Panc1 (cell line): ENCODE measurements around the gene ALDH1A1. TPM values are rescaled to one million over a fixed set of nuclear protein-coding genes. Genes with fewer than 3 reads are reported as not detected.
"Not testable (repeated sequence)": the region's sequence is repeated elsewhere in the genome, so short reads cannot be mapped to it uniquely, and the experiment has no call there.

Experiments
- ATAC-seq: fragments of 200-7000 bp; cut with Tn5 transposase; 2 replicates; pipeline ENCODE4 v1.9.1; 2020; ENCODE audit warnings: mild to moderate bottlenecking, moderate library complexity
- BruUV-seq: library from RNA; stranded (reverse); fragments of 400-500 nt; replicated peaks from 2 replicates; lab custom pipeline; 2021; lab: Mats Ljungman, UMichigan
- CTCF ChIA-PET: fragments of 300-600 bp; sonication (Branson Sonifier 250); formaldehyde crosslinking; loops from one replicate; lab custom pipeline; 2022; ENCODE audit warnings: antibody characterized with exemption; lab: Charles Lee
- POLR2A ChIA-PET: fragments of 300-600 bp; sonication (Branson Sonifier 250); formaldehyde crosslinking; loops from one replicate; lab custom pipeline; 2022; ENCODE audit warnings: antibody characterized with exemption; lab: Charles Lee
- DNase-seq: peaks from one replicate; pipeline ENCODE4 v3.0.0-alpha.2; 2010; ENCODE audit warnings: low read depth, low spot score
- H3K27ac ChIP-seq: 2 replicates; pipeline ENCODE4 v1.5.1; 2011; ENCODE audit warnings: mild to moderate bottlenecking, low read length, inconsistent platforms
- H3K27me3 ChIP-seq: fragments of 200-500 bp; sonication (Bioruptor generic); 2 replicates; pipeline ENCODE4 v1.6.0; 2014; ENCODE audit warnings: low read length, inconsistent platforms; ENCODE audit not compliant: control insufficient read depth, insufficient read depth
- H3K36me3 ChIP-seq: fragments of 200-500 bp; sonication (Bioruptor generic); 2 replicates; pipeline ENCODE4 v1.5.1; 2014; ENCODE audit warnings: inconsistent platforms, mild to moderate bottlenecking, low read length, moderate library complexity; ENCODE audit not compliant: control insufficient read depth, insufficient read depth
- H3K4me1 ChIP-seq: 2 replicates; pipeline ENCODE4 v1.5.1; 2011; ENCODE audit warnings: inconsistent platforms, mild to moderate bottlenecking, low read length, moderate library complexity; ENCODE audit not compliant: control insufficient read depth, insufficient read depth
- H3K4me3 ChIP-seq, 2 experiments: 2 replicates each; pipeline ENCODE4 v1.5.1; 2011 to 2012; ENCODE audit warnings: low read depth in 2 of 2, low read length in 2 of 2, mild to moderate bottlenecking in 2 of 2, inconsistent platforms in 1 of 2, moderate library complexity in 1 of 2
- H3K9me3 ChIP-seq: fragments of 200-500 bp; sonication (Bioruptor generic); 2 replicates; pipeline ENCODE4 v1.5.1; 2014; ENCODE audit warnings: low read depth, mild to moderate bottlenecking, inconsistent platforms, low read length, moderate library complexity; ENCODE audit not compliant: control insufficient read depth, insufficient read depth
- CTCF ChIP-seq: fragments of 450-650 bp; IDR thresholded peaks from 2 replicates; pipeline ENCODE4 v1.5.1; 2017; ENCODE audit warnings: mild to moderate bottlenecking
- POLR2AphosphoS5 ChIP-seq: IDR thresholded peaks from 2 replicates; pipeline ENCODE4 v1.6.1; 2012; ENCODE audit warnings: mild to moderate bottlenecking, low read depth, low read length, moderate library complexity
- REST ChIP-seq, 2 experiments: IDR thresholded peaks; 2 replicates each; pipeline ENCODE4 v1.6.1; 2011 to 2012; ENCODE audit warnings: low read depth in 2 of 2, control low read depth in 1 of 2, low read length in 1 of 2, mild to moderate bottlenecking in 1 of 2, moderate library complexity in 1 of 2; ENCODE audit not compliant: insufficient read depth in 1 of 2
- SIN3A ChIP-seq: IDR thresholded peaks from 2 replicates; pipeline ENCODE4 v1.6.1; 2012; ENCODE audit warnings: low read depth, mild to moderate bottlenecking, low read length, moderate library complexity, borderline replicate concordance; ENCODE audit not compliant: insufficient read depth
- TCF7L2 ChIP-seq: IDR thresholded peaks from 2 replicates; pipeline ENCODE4 v1.6.1; 2011; ENCODE audit warnings: mild to moderate bottlenecking, low read depth, low read length, inconsistent platforms
- in situ Hi-C: cut with HindIII; loops from 2 replicates; pipeline ENCODE4 v1.10.0; 2016; ENCODE audit warnings: low sequenced_read_pairs, low pct_unique_long_range_greater_than_20kb
- intact Hi-C: fragments of 100-400 bp; cut with micrococcal nuclease; formaldehyde crosslinking; loops from one replicate; pipeline ENCODE4 v1.10.0; 2022; ENCODE audit not compliant: unreplicated experiment
- total RNA-seq: library from RNA; stranded (reverse); gene quantifications from one replicate; pipeline ENCODE4 v1.2.1, GENCODE V29; 2021; ENCODE audit not compliant: unreplicated experiment

The ALDH1A1 gene
- total RNA-seq, 1 experiment from 2014 or later = 0.54 TPM

- DNase-seq (no peak), ATAC-seq (no peak)
- in situ Hi-C loops = no loop called here
- no peaks in the 10 kb centered on the region for H3K27me3 ChIP-seq
- BruUV-seq = no TSS peak
- CTCF ChIA-PET = no interaction called here
- H3K27ac ChIP-seq = no peak overlapping the region
- no peaks in the 10 kb centered on the region for H3K36me3 ChIP-seq
- intact Hi-C loops = no loop called here
- POLR2A ChIA-PET = no interaction called here
- no peak overlapping the region for H3K4me3 ChIP-seq
- no peaks in the 10 kb centered on the region for H3K9me3 ChIP-seq
- no peak for TF ChIP-seq TCF7L2
- no peak for TF ChIP-seq CTCF
- no peak for TF ChIP-seq POLR2AphosphoS5
- H3K4me1 ChIP-seq = no peaks in the 10 kb centered on the region
Observed at GRCh38 chr9:72864327-72864726, 88.5 kb downstream of the ALDH1A1 start.

GRCh38 chr9:72863456-72864094, 89.3 kb downstream of the ALDH1A1 start:
- in situ Hi-C loops (no loop called here), intact Hi-C loops (no loop called here)
- ATAC-seq = no peak
- TF ChIP-seq POLR2AphosphoS5 = no peak
- no peak for TF ChIP-seq TCF7L2
- TF ChIP-seq REST (IDR thresholded peaks at IDR 0.05; ENCODE audit: insufficient read depth in 1 of 2, low read depth in 2 of 2, low read length in 1 of 2) = no peak
- no peak for TF ChIP-seq SIN3A
- TF ChIP-seq CTCF = no peak
- Histone ChIP-seq H3K4me1 (no peaks in the 10 kb centered on the region), H3K27ac (no peak overlapping the region), H3K36me3 (no peaks in the 10 kb centered on the region), H3K4me3 (no peak overlapping the region), H3K9me3 (no peaks in the 10 kb centered on the region), H3K27me3 (no peaks in the 10 kb centered on the region)
- POLR2A ChIA-PET = no interaction called here
- no TSS peak for BruUV-seq
- DNase-seq = no peak
- CTCF ChIA-PET = no interaction called here

- BruUV-seq = not testable (repeated sequence)
Observed at GRCh38 chr9:72862788-72863187, 90.1 kb downstream of the ALDH1A1 start.

More at GRCh38 chr9:72862788-72863187, 90.1 kb downstream of the ALDH1A1 start:
- H3K36me3 ChIP-seq, DNase-seq, H3K9me3 ChIP-seq, ATAC-seq, H3K4me3 ChIP-seq, H3K27ac ChIP-seq, CTCF ChIA-PET, H3K27me3 ChIP-seq, H3K4me1 ChIP-seq, intact Hi-C loops, in situ Hi-C loops: not testable (repeated sequence)
- POLR2A ChIA-PET = interaction anchor here (0.6 kb wide), 1 partner anchor 295 kb away, joined by 11 read pairs; no protein-coding TSS in a partner anchor
